NCI-H2227 treated with DMSO at 0.1 percent for 48 hours (cell line): Measurements from ENCODE around the gene PGM5.
"Not testable (repeated sequence)": the region's sequence is repeated elsewhere in the genome, so short reads cannot be mapped to it uniquely, and the experiment has no call there.

Experiments
- DNase-seq: peaks from one replicate; lab custom pipeline; 2025; lab: John Stamatoyannopoulos, UW

PGM5 gene

GRCh38 chr9:68356380-68357118 is at the start of gene PGM5:
Gene PGM5 (plus strand): TSS chr9:68356611. CDS start chr9:68357128, 517 bp downstream.
- DNase-seq = not testable (repeated sequence)

GRCh38 chr9:68307127-68307526 is 49.3 kb upstream of the PGM5 start:
- not testable (repeated sequence) for DNase-seq

DNA sequence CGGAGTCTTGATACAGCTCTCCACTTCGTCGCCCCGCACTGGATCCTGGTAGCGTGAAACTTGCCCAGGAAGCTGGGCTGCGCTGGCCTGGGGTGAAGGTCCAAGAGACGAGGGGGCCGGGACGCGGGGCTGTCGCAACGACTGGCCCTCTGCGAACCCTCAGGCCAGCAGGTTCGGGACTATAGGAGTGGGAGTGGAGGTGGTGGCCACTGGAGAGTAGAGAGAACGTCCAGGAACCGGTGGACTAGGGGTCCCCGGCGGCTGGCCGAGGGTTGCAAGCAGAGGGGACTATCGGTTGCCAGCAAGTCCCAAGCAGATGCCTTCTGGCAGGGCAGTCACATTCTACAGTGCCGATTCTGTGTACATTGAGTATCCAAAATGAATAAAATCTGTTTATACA is 48.8 kb upstream of the PGM5 start:
- not testable (repeated sequence) for DNase-seq

DNA sequence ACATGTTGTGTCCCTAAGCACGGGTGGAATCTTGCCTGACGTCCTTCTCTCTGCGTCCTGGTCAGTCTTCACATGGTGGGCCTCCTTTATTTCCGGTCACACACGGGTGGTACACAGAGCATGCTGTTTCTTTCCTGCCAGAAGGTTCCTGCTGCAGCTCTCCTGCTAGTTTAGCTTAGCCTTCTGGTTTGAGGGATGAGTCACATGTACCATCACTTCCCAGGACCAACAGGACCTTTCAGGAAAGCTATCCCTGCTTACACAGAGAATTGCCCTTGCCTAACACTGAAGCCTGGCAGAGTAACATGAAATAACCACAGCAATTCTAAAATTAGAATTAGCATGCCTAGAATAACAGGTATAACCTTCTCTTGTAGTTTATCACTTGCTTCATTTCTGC is 45.2 kb upstream of the PGM5 start:
- not testable (repeated sequence) for DNase-seq

DNA sequence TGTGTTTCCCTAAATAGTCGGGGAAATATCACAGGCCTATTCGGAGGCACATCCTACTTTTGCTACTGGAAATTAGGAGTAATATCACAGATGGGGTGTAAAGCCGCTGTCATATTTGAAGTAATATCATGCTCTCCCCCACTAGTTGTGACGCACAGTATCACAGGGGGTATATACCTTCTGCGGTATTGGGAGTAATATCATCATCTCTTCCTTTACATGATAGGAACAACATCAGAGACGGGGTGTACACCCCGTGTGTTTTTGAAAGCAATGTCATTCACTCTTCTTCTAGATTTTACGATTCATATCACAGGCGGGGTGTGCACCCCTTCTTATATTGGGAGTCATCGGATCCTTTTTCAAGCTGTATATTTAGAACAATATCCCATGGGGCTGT is 38.2 kb upstream of the PGM5 start:
- DNase-seq = not testable (repeated sequence)

DNA sequence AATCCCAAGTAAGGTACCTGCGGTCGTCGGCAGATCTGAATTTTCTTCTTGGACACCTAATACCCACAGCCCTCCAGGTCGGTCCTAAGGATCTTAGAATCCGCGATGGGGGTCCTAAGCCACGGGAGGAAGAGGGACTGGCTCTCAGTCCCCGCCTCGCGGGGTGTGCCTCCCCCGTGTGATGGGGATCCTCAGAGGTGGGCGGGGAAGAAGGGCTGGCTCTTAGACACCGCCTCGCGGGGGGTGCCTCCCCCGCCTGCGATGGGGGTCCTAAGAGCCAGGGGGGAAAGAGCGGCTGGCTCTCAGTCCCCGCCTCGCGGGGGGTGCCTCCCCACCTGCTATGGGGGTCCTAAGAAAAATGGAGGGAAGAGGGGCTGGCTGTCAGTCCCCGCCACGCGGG is 32.7 kb upstream of the PGM5 start:
- DNase-seq = not testable (repeated sequence)

DNA sequence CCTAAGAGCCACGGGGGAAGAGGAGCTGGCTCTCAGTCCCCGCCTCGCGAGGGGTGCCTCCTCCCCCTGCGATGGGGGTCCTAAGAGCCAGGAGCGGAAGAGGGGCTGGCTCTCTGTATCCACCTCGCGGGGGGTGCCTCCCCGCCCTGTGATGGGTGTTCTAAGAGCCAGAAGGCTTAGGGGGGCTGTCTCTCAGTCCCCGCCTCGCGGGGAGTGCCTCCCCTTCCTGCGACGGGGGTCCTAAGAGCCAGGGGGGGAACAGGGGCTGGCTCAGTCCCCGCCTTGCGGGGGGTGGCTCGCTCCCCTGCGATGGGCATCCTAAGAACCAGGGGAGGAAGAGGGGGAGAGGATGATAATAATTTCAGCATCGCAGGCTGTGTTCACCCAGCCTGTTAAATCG is 31.9 kb upstream of the PGM5 start:
- DNase-seq = not testable (repeated sequence)

- not testable (repeated sequence) for DNase-seq
Observed at GRCh38 chr9:68329106-68329505, 27.3 kb upstream of the PGM5 start.

GRCh38 chr9:68330531-68331173 is 25.8 kb upstream of the PGM5 start:
- not testable (repeated sequence) for DNase-seq

DNA sequence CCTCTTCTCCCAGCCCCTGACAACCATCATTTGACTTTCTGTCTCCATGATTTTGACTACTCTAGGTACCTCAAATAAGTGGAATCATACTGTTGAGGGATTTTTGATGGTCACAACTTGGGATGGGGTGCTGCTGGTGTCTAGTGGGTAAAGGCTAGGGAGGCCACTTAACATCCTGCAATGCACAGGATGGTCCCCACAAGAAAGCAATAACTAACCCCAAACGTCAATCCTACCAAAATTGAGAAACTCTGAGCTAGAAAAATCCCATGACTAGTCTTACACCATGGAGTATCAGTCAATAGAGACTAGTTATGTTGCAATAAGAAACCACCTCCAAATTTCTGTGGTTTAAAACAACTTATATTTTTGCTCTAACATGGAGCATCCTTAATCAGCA is 24.3 kb upstream of the PGM5 start:
- DNase-seq = not testable (repeated sequence)

GRCh38 chr9:68335935-68336334 is 20.5 kb upstream of the PGM5 start:
- not testable (repeated sequence) for DNase-seq

- not testable (repeated sequence) for DNase-seq
Observed at GRCh38 chr9:68336639-68337339, 19.6 kb upstream of the PGM5 start.

- DNase-seq = not testable (repeated sequence)
Observed at GRCh38 chr9:68338000-68338399, 18.4 kb upstream of the PGM5 start.

DNA sequence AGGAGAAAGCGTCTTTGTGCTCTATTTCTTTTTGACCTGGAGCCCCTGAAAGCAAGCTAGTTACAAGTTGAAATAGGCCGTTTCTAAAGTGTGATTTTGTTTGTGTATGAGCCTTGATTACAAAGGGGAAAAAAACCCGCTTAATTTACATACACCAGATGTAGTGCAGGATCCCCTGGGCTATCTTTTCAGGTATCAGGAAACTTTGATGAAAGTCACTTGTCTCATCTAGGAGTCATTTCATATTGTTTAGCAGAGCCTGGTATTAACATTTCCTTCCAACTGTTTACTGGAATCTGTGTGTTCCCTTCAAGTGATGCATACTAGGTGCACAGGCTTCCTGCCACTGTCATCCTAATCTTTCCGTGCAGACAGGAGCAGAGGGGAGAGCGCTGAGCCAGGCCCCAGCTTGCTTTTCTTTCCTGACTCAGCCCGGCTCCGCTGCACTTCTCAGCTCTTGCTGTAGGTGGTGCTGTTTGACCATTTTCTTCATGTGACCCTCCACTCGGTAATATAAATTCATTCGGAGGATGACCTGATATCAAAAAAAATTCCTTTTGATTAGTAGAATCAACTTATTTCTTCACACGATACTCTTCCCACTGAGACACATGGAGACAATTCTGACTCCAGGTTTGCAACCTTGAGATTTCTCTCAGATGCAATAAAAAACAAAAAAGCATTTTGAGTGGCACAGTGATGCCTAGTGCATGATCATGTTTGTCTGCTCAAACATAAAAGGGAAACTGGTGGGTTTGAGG is 14.0 kb upstream of the PGM5 start:
- DNase-seq = not testable (repeated sequence)

DNA sequence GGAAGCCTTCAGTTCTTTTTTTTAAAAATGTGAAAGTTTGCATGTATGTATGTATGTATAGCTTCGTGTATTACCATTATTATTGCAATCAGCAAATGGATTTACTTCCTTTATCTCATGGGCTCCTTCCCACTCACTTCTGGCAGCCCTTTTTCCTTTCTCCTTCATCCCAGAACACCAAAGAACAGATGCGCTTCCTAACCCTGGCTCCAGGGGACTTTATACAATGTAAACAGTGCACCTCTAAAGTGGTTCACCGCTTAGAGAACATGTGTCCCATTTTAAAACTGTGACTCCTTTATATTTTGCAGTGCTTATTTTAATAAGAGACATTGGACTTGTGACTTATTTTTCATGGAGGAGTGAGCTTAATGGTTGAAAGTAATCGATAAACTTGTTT is 13.2 kb upstream of the PGM5 start:
- not testable (repeated sequence) for DNase-seq

- DNase-seq = not testable (repeated sequence)
Observed at GRCh38 chr9:68343992-68344391, 12.4 kb upstream of the PGM5 start.

DNA sequence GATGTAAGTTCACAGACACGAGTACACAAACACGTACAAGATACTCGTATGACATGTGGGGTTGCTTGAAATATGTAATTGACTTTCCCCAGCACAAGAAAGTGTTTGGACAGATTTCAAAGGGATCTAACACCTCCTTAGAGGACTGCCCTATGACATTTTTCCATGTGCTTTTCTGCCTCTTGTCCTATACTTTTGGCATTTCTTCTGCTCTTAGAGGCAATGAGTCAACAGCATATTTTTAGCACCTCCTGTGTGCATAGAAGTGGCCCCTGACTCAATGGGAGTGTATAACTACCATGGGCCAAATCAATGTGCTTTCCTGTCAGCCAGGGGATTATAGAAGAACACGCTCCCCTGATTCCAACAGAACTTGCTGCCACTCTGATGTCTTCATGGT is 4.7 kb upstream of the PGM5 start:
- DNase-seq = not testable (repeated sequence)

- not testable (repeated sequence) for DNase-seq
Observed at GRCh38 chr9:68355993-68356379, 425 bp upstream of the PGM5 start.

- DNase-seq = not testable (repeated sequence)
Observed at GRCh38 chr9:68357119-68357714, 806 bp downstream of the PGM5 start.

- not testable (repeated sequence) for DNase-seq
Observed at GRCh38 chr9:68366933-68367547, 10.6 kb downstream of the PGM5 start.

DNA sequence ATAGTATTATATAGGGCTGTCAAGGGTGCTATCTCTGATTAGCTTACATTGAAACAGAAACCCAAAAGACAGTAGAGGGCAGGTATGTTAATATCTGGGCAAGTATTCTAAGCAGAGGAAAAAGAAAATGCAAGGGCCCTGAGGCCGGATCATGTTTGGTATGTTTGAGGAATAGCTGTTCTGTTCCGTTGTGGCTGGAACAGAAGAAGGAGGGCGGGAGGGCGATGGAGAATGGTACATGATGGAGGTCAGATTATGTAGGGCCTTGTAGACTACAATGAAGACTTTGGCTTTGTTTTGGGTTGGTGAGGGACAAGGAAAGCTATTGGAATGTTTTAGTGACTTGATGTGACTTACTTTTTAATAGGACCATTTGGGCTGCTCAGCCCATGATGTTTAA is 19.4 kb downstream of the PGM5 start:
- not testable (repeated sequence) for DNase-seq
